Hepatocyte (in vitro differentiated cells): ENCODE results near the gene ADAMTSL4.

Source experiments
- EZH2 ChIP-seq: fragments of 200-600 bp; sonication (generic); IDR thresholded peaks from 2 replicates; pipeline ENCODE4 v1.6.1; 2016; ENCODE audit warnings: antibody characterized with exemption, mild to moderate bottlenecking, borderline replicate concordance
- TF ChIP-seq, protein P1 (sequence below): fragments of 200-600 bp; sonication (generic); IDR thresholded peaks from 2 replicates; pipeline ENCODE4 v1.5.1; 2016; ENCODE audit warnings: antibody characterized with exemption, mild to moderate bottlenecking; ENCODE audit not compliant: poor library complexity

DNA sequence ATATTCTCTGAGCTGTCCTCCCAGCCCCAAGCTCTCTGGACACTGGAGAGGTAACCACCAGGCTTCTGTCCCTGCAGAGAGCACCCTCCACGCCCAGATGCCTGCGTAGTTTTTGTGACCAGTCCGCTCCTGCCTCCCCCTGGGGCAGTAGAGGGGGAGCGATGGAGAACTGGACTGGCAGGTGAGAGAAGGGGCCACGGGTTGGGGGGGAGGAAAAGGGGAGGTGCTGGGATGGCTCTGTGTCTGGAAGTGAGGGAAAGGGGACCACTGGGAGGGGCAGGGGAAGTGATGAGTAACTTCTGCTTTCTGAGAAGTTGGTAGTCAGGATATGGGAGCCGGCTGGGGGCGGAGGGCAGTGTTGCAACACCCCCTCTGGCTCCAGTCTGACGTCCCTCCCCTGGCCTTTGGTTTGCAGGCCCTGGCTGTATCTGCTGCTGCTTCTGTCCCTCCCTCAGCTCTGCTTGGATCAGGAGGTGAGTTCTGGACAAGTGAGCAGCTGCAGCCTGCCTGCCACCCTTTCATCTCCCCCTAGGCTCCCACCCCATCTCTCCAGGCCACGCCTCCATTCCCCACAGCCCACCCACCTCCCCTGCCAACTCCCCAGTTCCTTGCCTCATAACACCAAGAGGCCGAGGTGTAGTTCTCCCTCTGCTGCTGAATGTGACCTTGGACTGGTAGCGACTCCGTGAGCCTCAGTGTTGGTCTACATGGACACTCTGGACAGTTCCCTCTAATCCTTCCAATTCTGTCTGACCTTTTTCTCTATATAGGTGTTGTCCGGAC is 3.1 kb downstream of the ADAMTSL4 start:
- TF ChIP-seq, protein P1, sequence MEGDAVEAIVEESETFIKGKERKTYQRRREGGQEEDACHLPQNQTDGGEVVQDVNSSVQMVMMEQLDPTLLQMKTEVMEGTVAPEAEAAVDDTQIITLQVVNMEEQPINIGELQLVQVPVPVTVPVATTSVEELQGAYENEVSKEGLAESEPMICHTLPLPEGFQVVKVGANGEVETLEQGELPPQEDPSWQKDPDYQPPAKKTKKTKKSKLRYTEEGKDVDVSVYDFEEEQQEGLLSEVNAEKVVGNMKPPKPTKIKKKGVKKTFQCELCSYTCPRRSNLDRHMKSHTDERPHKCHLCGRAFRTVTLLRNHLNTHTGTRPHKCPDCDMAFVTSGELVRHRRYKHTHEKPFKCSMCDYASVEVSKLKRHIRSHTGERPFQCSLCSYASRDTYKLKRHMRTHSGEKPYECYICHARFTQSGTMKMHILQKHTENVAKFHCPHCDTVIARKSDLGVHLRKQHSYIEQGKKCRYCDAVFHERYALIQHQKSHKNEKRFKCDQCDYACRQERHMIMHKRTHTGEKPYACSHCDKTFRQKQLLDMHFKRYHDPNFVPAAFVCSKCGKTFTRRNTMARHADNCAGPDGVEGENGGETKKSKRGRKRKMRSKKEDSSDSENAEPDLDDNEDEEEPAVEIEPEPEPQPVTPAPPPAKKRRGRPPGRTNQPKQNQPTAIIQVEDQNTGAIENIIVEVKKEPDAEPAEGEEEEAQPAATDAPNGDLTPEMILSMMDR = no peak
- TF ChIP-seq EZH2 = no peak
